T-helper 17 cell (primary cell): ENCODE results near the gene CACNA1F. TPM values are rescaled to one million over a fixed set of nuclear protein-coding genes. Genes with fewer than 3 reads are reported as not detected.

Source experiments
- total RNA-seq, 4 donors: library from RNA in 2 of 4; stranded (reverse) in 2 of 4; gene quantifications; one replicate each; pipeline ENCODE4 v1.2.3 and lab custom pipeline; 2022 to 2026

Gene CACNA1F
- total RNA-seq, 2 donors from 2014 or later = 0.47 to 0.67 TPM

Other genes with a start within 250 kb of the CACNA1F start
- gene GRIPAP1, start 231.1 kb downstream of the CACNA1F start, total RNA-seq = 100 to 1,000 TPM; 107 to 123 TPM
- gene TFE3, start 190.0 kb downstream of the CACNA1F start, total RNA-seq = 10 to 100 TPM; 38.9 to 46.4 TPM
- gene CCDC120, start 174.3 kb downstream of the CACNA1F start, total RNA-seq = 10 to 100 TPM; 10.8 to 11.8 TPM
- gene PRAF2, start 159.3 kb downstream of the CACNA1F start, total RNA-seq = 10 to 100 TPM; 18.8 to 20.6 TPM
- 10 to 100 TPM; 69.9 to 73.5 TPM for gene WDR45, start 153.5 kb downstream of the CACNA1F start, total RNA-seq
- gene GPKOW, start 109.6 kb downstream of the CACNA1F start, total RNA-seq = 10 to 100 TPM; 13.5 to 14.4 TPM
- 1 to 10 TPM; 1.0 to 1.1 TPM for gene MAGIX, start 70.6 kb downstream of the CACNA1F start, total RNA-seq
- 100 to 1,000 TPM; 180 to 203 TPM for gene PLP2, start 61.4 kb downstream of the CACNA1F start, total RNA-seq
- gene PRICKLE3, start 47.0 kb downstream of the CACNA1F start, total RNA-seq = 1 to 10 TPM; 4.8 to 7.5 TPM
- under 1 TPM; 0.30 to 0.60 TPM for gene SYP, start 33.1 kb downstream of the CACNA1F start, total RNA-seq
- gene CCDC22, start 2.1 kb upstream of the CACNA1F start, total RNA-seq = 10 to 100 TPM; 18.2 to 22.8 TPM
- 10 to 100 TPM; 16.1 to 19.1 TPM for gene FOXP3, start 31.4 kb upstream of the CACNA1F start, total RNA-seq
- gene PPP1R3F, start 36.5 kb upstream of the CACNA1F start, total RNA-seq = 10 to 100 TPM in 1 of 2 donors, 1 to 10 TPM in 1; 8.3 to 10.8 TPM
- not detected for gene GAGE10, start 70.3 kb upstream of the CACNA1F start, total RNA-seq
- not detected for gene GAGE12J, start 88.7 kb upstream of the CACNA1F start, total RNA-seq
- not detected for gene GAGE13, start 98.2 kb upstream of the CACNA1F start, total RNA-seq